HG03469 (cell line): Measurements from ENCODE around the gene MAPK12.
"Not testable (repeated sequence)": the region's sequence is repeated elsewhere in the genome, so short reads cannot be mapped to it uniquely, and the experiment has no call there.

Experiments
- ATAC-seq: cut with Tn5 transposase; IDR thresholded peaks from one replicate; pipeline ENCODE4 v1.9.1; 2021; ENCODE audit warnings: mild to moderate bottlenecking, moderate library complexity, moderate number of reproducible peaks; ENCODE audit not compliant: unreplicated experiment

MAPK12 gene

DNA sequence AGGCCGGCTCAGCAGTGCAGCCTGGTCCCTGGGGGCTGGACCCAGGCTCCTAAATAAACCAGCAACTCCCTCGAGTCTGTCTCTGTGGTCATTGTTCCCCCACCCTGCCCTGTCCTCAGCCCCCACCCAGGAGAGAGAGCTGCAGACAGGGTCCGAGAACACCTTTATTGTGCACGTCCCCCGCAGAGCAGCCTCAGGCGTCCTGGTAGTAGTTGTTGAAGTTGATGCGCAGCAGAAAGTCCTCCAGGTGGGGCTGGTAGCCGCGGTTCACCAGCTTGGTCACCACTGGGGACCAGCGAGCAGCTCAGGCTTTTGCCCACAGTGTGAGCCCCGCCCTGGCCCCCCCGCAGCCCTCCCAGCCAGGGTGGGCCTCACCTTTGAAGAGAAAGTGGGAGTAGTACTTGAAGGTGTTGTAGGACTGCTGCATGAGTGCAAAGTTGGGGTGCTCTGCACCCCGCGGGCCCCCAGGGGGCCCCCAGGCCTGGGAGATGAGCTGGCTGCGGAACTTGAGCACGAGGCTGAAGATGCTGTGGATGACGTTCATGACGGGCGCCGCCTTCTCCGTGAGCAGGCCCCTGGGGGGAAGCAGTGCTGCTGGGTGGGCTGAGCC is 43.8 kb downstream of the MAPK12 start:
- no peak for ATAC-seq

DNA sequence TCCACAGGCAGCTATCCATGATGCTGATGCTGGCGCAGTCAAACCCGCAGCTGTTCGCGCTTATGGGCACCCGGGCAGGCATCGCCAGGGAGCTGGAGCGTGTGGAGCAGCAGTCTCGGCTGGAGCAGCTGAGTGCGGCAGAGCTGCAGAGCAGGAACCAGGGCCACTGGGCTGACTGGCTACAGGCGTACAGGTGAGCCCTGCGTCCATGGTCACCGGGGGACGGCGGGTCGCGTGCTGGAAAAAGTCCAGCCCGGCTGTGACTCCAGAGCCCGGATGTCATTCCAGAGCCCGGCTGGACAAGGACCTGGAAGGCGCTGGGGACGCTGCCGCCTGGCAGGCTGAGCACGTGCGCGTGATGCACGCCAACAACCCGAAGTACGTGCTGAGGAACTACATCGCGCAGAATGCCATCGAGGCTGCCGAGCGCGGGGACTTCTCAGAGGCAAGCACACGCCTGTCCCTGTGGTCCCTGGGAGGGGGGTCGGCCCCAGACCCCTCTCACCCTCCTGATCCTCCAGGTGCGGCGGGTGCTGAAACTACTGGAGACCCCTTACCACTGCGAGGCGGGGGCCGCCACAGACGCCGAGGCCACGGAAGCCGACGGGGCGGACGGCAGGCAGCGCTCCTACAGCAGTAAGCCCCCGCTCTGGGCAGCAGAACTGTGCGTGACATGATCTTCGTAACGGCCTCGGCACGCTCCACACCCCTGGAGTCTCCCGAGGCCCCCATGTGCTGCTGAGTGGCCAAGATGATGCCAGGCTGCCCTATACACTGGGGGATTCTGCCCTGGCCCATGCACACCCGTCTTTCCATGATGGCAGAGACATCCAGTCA is 44.6 kb downstream of the MAPK12 start:
- no peak for ATAC-seq

DNA sequence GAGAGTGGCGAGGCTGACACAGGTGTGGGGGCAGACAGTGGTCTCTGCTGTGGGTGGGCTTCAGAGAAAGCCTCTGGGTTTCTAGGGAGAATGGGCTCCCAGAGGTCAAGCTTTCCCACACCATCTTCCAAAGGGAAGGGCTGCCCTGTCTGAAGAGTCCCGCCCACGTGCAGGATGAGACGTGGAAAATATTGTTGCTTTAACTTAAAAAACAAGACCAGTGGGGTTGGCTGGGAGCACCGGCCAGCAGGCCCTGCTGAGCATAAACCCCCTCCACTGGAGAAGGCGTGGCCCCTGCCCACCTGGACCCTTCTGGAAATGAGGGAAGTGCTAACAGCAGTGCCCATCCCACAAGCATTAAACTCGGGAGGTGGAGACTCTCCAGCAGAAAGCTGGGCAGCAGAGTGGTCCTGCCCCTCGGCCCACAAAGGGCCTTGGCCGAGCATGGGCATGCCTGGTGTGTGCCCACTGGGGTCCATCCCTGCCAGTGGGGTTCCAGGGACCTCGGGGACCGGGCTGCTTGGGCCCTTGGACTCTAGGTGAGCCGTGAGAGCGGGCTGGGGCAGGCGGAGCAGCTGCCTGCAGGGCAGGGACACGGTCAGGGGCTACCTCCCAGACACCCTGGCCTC is 45.3 kb downstream of the MAPK12 start:
- no peak for ATAC-seq

DNA sequence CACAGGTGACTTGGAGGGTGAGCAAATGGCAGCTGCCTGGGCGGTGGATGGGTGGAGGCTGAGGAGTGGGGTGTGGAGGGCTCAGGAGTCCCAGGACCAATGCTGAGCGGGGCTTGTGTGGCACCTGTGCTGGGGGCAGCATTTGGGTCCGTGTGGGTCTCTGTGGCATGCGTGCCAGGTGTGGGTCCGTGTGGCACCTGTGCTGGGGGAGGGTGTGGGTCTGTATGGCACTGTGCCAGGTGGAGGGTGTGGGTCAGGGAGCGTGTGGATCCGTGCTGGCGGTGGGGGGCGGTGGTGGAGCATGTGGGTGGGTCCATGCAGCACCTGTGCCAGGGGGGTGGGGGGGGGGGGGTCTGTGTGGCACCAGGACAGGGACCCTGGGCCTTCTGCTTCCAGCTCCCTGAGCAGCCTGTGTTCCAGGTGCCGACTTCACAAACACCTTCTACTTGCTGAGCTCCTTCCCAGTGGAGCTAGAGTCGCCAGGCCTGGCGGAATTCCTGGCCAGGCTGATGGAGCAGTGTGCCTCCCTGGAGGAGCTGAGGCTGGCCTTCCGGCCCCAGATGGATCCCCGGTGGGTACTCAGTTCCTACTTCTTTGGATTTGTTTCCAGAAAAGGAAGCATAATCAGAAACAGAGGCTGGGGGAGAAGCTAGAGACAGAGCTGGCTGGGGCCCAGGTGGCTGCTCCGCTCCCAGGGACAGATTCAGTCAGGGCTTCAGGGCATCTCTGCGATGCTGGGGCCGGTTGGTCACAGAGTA is 46.0 kb downstream of the MAPK12 start:
- ATAC-seq, result no peak

DNA sequence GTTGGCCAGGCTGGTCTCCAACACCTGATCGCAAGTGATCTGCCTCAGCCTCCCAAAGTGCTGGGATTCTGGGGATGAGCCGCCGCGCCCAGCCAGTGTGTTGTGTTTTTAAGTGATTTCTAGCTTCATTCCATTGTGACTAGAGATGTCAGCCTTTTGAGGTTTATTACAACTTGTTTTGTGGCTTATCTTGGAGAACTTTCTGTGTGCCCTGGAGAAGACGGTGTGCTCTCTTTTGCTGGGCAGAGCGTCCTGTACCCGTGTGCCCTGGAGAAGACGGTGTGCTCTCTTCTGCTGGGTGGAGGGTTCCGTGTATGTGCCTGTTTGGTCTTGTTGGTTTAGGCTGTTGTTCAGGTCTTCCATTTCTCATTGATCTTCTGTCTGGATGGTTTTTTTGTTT is 48.2 kb downstream of the MAPK12 start:
- ATAC-seq, result no peak

DNA sequence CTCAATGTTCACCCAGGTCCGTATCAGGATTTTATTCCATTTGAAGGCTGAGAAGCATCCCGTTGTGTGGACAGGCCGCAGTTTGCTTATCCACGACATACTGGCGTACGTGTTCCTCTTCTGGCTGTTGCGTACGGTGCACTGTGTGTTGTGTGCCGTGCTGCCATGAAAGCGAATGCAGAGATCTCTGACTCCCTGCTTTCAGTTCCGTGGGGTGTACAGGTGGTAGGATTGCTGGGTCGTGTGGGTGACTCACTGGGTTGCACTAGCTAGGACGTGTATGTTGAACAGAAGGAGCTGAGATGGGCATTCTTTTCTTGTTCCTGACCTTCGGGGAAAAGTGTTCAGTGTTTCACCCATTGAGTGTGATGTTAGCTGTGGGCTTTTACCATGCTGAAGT is 50.3 kb downstream of the MAPK12 start:
- ATAC-seq, result no peak

DNA sequence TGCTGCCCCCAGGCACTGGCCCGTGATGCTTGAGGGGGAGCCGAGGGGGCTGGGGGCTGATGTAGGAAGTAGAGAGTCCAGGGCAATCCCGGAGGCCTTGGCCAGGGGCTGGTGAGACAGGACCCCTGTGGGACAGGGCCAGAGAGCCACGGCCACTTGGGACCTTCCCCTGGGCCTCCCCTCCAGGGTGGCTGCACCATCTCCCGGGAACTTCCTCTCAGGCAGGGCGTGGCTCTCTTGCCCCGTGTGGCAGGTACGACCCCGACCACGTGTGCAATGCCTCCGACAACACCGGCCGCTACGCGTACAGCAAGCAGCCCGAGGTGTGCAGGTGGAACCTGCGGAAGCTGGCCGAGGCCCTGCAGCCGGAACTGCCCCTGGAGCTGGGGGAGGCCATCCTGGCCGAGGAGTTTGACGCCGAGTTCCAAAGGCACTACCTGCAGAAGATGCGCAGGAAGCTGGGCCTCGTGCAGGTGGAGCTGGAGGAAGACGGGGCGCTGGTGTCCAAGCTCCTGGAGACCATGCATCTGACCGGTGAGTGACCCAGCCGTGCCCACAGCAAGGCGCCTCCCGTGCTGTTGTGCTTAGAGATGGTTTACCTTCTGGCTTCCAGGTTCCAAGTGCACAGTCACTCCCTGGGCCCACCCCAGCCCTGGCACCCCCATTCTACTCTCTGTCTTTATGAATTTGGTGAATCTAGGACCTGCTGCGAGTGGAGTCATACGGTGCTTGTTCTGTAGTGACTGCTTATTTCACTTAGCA is 50.9 kb downstream of the MAPK12 start:
- ATAC-seq, result no peak

DNA sequence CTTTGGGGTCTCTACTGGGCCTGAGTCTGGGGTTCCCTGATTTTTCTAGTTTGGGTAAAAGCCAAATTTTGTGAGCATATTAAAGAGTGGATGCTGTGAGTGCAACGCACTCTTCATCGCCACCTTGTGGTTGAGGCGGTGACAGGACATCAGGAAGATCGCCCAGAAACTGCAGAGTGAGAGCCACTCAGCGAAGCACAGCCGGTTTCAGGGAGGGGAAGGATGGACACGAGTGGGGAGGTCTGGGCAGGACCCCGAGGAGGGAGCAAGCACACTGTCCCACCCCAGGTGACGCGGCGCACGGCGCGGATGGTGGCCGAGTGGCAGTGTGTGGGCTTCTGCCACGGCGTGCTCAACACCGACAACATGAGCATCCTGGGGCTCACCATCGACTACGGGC is 51.6 kb downstream of the MAPK12 start:
- ATAC-seq, result no peak

DNA sequence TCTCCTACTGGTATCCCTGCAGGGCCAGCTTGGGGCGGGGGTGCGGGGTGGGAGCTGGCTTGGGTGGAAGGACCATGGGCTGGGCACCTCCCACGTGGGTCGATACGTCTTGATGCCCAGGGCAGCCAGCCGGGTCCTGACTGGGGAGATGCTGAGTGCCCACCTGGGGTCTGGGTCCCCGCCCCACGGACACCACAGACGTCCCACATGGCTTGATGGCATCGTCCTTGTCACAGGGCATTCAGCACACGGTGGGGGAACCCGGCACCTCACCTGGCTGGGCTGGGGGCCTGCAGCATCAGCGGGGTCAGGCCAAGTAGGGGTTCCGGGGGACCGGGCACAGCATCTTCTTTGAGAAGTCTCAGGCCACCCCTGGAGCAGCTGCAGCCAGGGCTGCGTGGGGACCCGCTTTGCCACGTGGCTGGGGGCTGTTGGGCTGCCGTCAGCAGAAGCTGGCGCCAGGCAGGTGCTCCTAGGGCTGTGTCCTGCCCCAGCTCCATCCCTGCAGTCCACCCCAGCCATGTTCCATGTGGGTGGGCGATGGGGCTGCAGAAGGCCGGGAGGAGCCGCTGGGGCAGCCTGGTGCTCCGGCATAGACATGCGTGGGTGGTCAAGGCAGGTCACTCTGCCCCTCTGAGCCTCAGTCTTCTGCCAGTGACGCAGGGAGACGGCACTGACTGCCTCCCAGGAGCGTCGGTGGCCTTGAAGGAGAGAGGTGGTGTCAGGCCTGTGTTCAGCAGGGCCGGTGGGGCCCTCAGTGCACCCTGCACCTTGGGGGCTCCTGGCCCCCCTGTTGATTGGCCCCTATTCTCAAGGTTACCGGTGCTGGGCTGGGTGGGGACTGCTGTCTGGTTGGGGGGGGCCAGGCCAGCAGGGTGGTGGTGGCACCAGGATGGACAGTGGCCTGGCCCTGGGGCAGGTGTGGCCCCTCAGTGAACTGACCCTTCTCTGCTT is 52.3 kb downstream of the MAPK12 start:
- ATAC-seq, result no peak

DNA sequence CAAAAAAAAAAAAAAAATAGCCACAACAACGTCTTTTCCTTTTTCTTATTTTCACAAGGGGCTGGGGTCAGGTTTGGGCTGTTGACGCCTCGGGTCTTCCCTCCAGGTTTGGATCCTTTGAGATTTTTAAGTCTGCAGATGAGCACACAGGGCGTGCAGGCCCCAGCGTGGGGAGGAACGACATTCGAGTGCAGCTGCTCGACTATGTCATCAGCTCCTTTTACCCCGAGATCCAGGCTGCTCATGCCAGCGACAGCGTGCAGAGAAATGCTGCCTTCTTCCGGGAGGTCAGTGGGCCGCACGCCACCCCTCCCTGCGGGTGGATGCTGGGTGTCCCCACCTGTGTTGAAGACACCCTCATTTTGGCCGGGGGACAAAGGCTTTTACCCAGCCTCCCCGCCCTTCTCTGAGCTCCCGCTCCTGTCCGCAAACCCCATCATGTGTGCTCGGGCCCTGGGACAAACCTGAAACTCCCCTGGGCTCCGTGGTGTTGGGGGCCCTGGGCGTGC is 53.0 kb downstream of the MAPK12 start:
- no peak for ATAC-seq

DNA sequence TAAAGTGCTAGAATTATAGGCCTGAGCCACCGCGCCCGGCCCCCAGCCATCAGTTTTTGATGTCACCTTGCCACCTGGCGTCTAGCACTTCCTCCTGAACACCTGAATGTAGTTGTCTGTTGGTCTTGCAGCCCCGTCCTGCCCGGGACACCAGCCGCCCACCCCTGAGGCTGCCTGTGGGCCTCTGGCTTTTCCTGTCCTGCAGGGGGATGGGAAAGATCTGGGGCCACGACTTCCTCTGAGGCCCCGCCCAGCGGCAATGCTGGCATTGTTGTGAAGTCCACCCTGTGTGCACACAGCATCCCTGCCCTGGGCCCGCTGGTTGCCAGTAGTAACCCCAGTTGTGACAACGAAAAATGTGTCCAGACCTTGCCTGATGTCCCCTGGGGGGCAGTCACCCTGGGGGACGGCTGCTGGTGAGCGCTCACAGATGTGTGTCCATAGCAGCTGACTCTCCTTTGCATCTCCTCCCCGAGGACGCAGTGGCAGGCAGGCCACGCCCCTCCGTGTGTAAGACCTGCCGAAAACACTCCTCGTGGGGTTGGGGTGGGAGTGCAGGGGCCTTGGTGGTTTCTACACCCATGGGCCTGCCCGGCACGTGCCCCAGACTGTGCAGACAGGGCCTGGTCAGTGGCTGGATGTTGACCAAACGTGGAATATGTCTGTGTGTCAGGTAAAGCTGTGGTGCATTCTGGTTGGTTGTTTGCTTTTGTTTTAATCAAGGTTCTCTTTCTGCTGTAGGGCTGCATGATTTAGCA is 53.9 kb downstream of the MAPK12 start:
- ATAC-seq, result no peak

DNA sequence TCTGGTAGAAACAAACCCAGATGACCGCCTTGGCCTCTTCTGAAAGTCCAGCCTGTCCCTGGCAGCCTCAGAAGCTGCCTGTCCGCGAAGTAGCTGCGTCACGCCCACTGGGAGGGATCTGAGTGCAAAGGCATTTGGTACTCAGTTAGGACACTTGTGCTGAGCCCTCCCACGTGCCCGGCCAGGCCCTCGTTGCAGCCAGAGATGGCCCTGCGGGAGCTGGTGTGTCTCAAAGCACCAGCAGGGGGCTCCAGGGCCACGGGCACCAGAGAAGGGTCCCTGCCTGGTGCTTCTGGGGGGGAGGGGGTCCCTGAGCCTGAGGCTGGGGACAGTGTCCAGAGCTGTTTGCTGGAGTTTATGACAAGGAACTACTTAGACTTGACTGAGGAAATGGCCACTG is 54.9 kb downstream of the MAPK12 start:
- ATAC-seq, result no peak

DNA sequence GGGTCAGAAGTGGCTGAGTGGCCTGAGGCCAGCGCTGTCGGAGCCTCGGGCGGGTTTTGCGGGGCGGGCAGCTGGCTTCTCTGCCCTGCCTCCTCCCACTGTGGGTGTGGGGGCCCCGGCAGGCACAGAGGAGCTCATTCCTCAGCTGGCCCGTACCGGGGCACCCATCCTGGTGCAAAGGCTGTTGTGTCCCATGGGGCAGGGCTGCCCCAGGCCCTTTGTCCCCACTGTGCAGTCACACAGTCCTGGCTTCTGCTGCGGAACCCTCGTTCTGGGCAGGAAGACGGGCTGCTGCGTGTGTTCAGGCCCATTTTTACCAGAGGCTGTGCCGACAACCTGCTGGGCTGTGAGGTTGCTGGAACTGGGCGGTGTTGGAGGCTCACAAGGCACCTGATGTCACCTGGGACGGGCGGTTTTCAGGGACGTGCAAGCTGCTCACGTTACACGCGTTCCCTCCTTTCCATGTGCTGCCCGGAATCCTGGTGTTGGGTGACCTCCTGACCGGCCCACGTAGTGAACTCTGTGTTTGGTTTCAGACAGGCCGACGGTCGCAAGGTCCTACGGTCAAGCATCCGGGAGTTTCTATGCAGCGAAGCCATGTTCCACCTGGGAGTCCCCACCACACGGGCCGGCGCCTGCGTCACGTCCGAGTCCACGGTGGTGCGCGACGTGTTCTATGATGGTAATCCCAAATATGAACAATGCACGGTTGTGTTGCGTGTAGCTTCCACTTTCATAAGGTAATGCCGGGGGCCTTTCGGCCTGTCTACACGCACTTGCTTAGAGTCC is 55.5 kb downstream of the MAPK12 start:
- ATAC-seq, result no peak

DNA sequence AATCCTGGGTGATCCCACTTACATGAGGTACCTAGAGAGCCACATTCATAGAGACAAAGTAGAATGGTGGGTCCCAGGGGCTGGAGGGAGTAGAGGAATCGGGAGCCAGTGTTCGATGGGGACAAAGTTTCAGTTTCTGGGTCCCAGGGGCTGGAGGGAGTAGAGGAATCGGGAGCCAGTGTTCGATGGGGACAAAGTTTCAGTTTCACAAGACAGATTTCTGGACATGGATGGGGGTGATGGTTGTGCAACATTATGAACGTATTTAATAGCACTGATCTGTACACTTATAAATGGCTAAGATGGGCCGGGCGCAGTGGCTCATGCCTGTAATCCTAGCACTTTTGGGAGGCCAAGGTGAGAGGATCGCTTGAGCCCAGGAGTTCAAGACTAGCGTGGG is 56.5 kb downstream of the MAPK12 start:
- not testable (repeated sequence) for ATAC-seq

DNA sequence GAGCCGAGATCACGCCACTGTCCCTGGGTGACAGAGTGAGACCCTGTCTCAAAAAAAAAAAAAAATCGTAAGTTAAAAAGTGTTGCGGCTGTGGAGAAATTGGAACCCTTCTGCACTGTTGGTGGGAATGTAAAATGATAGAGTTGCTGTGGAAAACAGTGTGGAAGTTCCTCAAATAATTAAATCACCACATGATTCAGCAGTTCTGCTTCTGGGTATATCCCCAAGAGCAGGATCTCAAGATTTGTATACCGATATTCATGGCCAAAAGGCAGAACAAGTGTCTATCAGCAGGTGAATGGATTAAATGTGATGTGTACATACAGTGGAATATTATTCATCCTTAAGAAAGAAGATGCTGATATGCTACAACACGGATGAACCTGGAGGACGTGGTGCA is 56.9 kb downstream of the MAPK12 start:
- ATAC-seq, result no peak

DNA sequence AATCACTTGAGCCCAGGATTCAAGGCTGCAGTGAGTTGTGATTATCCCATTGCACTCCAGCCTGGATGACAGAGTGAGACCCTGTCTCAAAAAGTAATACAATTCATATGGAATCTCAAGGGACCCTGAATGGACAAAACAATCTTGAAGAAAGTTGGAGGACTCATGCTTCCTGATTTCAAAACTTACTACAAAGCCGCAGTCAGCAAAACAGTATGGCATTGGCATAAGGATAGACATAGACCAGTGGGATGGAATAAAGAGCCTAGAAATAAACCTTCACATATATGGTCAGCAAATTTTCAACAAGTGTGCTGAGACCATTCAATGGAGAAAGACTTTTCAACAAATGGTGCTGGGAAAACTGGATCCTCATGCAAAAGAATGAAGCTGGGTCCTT is 58.2 kb downstream of the MAPK12 start:
- ATAC-seq, result no peak
